ENCODE results near the gene KLHDC2.

- TF ChIP-seq CTCF (IDR thresholded peaks at IDR 0.05) (no peak), POLR2A (IDR thresholded peaks at IDR 0.05) (no peak)
Measured at GRCh38 chr14:49727171-49727570, 40.8 kb upstream of the KLHDC2 start.
